HG03520 (cell line): ENCODE data around the gene DFFB.

Experiments
- ATAC-seq: cut with Tn5 transposase; IDR thresholded peaks from one replicate; pipeline ENCODE4 v1.9.1; 2021; ENCODE audit warnings: mild to moderate bottlenecking, moderate library complexity; ENCODE audit not compliant: unreplicated experiment

Gene DFFB

GRCh38 chr1:3869751-3870301 lies 12.6 kb downstream of the DFFB start:
- no peak for ATAC-seq

GRCh38 chr1:3871451-3871805 lies 14.2 kb downstream of the DFFB start:
- no peak for ATAC-seq

GRCh38 chr1:3872546-3872945 lies 15.3 kb downstream of the DFFB start:
- no peak for ATAC-seq

- no peak for ATAC-seq
Measured at GRCh38 chr1:3874736-3875135, 17.5 kb downstream of the DFFB start.

GRCh38 chr1:3876716-3877115 lies 19.4 kb downstream of the DFFB start:
- no peak for ATAC-seq

GRCh38 chr1:3879099-3879498 lies 21.8 kb downstream of the DFFB start:
- ATAC-seq, result no peak

GRCh38 chr1:3879787-3880428 lies 22.6 kb downstream of the DFFB start:
- ATAC-seq, result no peak

GRCh38 chr1:3880429-3881192 lies 23.3 kb downstream of the DFFB start:
- no peak for ATAC-seq

- no peak for ATAC-seq
Measured at GRCh38 chr1:3881193-3881480, 23.9 kb downstream of the DFFB start.

- no peak for ATAC-seq
Measured at GRCh38 chr1:3883194-3883925, 26.1 kb downstream of the DFFB start.

GRCh38 chr1:3884966-3885365 lies 27.7 kb downstream of the DFFB start:
- no peak for ATAC-seq

GRCh38 chr1:3885611-3886010 lies 28.3 kb downstream of the DFFB start:
- no peak for ATAC-seq

GRCh38 chr1:3886106-3886670 lies 28.9 kb downstream of the DFFB start:
- ATAC-seq, result no peak

GRCh38 chr1:3886691-3887090 lies 29.4 kb downstream of the DFFB start:
- ATAC-seq, result no peak

GRCh38 chr1:3888301-3888700 lies 31.0 kb downstream of the DFFB start:
- no peak for ATAC-seq

GRCh38 chr1:3889936-3890335 lies 32.7 kb downstream of the DFFB start:
- ATAC-seq, result no peak

GRCh38 chr1:3890389-3891328 lies 33.4 kb downstream of the DFFB start:
- ATAC-seq, result no peak

GRCh38 chr1:3891329-3891865 lies 34.1 kb downstream of the DFFB start:
- no peak for ATAC-seq

- no peak for ATAC-seq
Measured at GRCh38 chr1:3892748-3893147, 35.5 kb downstream of the DFFB start.

GRCh38 chr1:3893190-3893589 lies 35.9 kb downstream of the DFFB start:
- no peak for ATAC-seq
